NCI-H2227 treated with DMSO at 0.1 percent for 48 hours (cell line): ENCODE data around the gene PROX1.

Experiments
- DNase-seq: peaks from one replicate; lab custom pipeline; 2025; lab: John Stamatoyannopoulos, UW

PROX1 gene

DNA sequence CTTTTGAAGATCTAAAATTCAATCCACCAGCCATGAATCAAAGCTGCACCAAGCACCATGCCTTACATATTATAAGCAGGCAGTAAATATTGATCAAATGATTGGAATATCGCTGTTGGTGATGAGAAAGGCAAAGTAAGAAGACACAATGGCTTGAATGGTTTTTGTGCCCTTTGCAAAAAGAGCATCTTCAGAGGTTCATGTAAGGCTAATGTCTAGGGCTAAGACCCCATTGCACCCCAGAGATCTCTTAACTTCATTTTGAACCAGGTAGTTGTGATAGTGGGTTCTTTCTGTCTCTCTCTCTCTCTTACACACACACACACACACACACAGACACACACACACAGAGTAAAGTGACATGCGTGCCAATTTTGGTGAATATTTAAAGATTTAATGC lies 12.0 kb downstream of the PROX1 start:
- DNase-seq = no peak

DNA sequence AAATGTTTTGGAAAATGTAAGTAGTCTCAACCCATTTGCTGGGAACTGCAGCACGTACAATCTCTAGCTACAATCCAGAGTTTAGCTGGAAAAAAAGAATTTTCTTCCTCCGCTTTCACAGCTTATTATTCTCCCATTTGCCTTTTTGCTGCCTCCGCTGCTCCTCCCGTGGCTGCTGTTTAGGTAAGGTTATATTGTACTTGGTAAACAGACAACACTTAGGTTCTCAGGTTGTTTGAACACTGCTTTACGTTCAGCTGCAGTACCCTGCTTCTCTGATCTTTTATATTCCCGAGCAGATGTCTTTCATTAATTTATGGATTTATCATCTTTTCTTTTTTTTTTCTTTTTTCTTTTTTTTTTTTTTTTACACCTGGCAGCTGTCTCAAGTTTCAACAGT lies 14.3 kb downstream of the PROX1 start:
- no peak for DNase-seq

GRCh38 chr1:214002472-214002871 lies 14.7 kb downstream of the PROX1 start:
- DNase-seq = no peak

DNA sequence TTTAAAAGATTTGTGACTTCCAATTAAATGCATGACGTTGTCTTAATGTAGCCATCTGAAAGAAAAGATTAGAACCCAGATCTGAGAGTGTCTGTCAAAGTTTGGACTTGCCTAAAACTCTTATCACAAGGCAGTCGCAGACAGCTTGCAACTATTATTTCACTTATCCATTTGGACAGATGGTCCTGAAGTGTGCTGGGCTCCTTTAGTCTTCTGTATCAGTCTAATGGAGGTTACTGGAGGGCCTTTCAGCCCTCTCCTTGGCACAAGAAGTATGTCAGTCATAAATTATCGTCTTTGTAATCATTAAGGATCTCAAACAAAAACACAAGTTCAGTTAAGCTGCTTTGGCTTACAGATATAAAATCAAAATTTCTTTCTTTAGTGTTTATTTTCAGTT lies 15.5 kb downstream of the PROX1 start:
- DNase-seq = no peak

DNA sequence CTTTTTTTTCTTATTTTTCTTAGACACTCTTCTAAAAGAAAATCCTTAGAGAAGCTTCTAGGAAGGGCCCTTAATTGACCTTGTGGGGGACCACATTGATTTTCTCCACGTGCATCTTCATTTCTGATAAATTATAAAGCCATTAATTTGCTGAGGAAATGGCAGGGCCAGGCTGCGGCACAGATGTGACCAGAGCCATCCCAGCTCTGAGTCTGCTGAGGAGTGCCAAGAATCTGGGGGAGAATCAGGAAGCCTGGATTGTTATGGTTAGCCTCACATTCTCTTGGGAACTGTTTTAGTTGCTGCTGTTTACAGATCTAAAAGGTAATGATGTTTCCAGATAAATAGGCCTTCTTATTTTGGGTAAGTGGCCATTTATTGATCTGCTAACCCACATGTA lies 16.2 kb downstream of the PROX1 start:
- no peak for DNase-seq

GRCh38 chr1:214004795-214005194 lies 17.0 kb downstream of the PROX1 start:
- DNase-seq = no peak

DNA sequence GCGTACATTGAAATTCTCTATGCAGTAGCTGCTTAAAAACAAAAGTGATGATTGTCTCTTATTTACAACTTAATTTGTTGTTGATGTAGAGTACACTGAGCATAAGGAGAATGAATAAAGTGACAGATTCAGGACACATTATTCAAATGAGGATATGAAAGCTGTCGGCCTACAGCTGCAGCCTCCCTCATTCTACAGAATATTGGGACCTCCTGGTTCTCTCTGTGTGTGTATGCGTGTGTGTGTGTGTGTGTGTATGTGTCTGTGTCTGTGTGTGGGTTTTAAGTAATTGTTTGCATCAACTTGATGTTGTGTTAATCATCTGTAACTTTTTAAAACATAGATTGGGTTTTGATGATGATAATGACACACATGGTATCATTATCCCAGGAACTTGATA lies 17.9 kb downstream of the PROX1 start:
- no peak for DNase-seq

DNA sequence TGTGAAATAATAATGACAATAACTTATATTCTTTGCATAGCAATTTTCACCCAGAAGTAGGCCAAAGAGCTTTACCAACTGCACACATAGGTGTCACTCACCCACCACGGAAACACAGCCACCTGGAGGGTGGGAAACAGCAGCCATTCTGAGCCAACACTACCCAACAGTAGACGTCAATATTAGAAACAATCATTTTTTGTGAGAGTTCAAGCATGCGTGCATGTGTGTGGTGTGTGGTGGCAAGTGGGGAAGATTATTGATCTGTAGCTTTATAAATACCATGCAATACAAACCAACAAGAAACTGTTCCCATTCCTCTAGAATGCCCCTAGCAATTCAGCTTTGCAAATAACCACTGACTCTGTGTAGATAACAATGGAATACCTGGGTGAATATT lies 19.1 kb downstream of the PROX1 start:
- no peak for DNase-seq

- DNase-seq = no peak
Measured at GRCh38 chr1:214008347-214008746, 20.6 kb downstream of the PROX1 start.

DNA sequence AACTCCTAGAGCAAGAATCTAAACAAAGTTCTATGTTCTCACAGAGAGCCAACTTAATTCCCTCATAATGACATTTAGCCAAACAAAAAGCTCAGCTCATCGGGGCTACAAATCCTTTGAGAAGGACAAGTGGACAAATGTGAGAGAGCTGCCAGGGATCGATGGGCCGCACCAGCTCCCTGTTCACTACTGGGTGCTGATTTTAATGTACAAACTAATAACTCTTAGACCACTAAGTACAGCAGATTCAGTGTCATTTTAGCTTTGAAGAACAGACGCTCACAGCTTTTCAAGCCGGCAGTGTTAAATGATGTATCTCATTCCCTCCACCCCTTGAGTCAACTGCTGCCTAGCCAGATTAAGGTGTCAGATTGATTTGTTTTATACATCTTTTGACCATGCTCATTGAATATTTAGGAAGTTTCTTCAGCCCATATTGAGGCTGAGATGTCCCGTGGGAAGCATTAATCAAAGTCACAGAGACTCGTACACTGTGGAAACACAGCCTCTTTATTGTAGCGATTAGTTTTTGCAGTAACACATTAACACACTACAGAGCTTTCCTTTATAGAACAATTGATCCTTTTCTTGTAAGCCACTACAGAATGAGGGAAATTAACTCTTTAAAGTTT lies 21.1 kb downstream of the PROX1 start:
- no peak for DNase-seq

DNA sequence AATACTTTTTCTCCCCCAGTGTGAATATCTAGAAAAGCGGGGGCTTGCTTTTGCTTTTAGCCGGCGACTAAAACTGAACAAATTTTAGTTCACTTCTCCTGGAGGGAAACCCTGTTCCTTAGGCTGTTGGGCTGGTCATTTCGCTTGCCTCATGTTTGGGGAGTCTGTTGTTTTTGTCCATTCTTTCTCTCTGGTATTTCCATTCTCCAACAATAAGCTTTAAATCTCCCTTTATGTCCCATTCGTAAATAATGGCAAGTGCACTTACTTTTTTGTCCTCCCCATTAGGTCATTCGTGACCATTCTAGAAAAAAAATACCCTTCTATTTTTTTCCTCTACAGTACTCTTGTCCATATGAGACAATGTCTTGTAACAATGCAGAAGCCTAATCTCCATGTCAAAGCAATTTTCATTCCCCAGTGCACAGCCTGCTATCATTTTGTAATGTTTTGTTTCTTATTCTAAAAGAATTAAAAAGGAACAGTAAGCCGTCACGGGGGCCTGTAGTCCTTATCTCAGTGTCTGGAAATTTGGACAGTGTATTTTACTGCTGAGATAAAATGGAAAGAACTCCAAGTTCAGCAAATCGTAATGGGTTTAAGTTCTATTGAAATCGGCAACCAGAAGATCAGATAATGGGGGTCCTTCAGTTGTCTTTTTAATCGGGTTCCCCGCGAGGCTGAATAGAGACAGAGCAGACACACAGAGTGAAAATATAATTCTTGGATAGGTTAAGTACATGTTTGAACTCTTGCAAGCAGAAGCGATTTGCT lies 21.8 kb downstream of the PROX1 start:
- DNase-seq = peak; percentile 91

DNA sequence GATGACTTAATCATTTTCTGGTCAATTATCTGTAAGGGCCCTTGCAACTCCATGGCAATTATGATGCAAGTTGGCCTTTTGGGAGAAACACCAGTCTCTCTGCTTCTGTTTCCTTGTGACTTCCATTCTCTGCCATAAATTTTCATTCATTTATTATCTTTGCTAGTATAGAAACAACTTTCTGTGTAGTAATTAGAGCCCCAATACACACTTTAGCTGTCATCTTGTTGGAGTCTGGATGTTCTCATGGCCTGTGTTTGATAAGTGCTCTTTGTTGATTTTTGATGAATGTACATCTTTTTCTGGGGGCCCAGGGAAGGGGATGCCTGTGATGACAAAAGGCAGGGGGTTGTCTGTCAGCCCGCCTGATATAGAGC lies 22.4 kb downstream of the PROX1 start:
- DNase-seq = peak; percentile 91

- no peak for DNase-seq
Measured at GRCh38 chr1:214010717-214011116, 22.9 kb downstream of the PROX1 start.

DNA sequence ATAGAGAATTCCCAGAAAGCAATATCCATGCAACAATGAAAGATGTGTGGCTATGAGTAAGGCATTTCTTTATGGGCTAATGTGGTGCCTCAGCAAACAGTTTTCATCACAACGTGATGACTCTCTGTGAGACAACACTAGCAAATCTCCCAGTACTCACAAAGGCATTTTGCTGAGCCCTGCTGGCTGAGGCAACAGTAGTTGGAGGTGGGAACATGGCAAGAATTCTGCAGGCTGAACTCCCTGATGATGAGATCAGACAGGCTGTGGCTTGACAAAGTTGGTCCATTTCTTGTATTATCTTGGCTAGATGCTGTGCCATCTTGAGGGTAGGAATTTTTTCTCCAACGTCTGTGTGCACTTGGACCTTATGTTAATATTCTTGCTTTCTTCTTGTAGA lies 24.6 kb downstream of the PROX1 start:
- no peak for DNase-seq

DNA sequence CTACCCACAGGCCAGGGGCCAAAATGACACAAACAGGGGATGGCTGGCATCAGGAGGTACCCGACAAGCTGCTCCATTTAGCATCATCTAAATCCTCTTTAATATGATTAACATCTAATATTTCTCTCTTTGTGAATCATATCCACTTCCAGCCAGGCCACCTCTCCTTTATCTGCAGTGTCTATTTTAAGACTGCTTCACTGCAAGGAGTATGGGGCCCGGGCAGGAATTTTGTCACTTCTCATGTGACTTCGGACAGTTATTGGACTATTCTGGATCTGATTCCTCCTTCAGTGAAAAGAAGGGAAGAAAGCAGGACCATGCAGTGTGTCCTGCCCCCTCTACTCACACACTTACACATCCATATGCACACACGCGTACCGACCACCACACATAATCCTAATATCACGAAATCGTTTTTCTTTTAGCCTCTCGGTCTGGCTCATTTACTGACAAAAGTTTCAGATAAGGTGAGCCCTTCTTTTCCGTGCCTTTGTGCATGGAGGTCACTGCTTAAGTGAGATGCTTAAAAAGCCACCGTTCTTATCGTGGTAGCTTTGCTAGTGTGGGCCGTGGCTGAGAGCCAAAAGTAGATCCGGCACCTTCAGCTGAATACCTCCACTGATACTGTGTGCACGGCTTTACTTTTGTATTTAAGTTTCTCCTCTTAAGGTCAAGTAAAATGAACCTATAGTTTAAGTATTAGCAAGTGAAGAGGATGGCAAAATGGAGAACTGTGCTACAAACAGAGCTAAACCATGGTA lies 26.0 kb downstream of the PROX1 start:
- DNase-seq = no peak

DNA sequence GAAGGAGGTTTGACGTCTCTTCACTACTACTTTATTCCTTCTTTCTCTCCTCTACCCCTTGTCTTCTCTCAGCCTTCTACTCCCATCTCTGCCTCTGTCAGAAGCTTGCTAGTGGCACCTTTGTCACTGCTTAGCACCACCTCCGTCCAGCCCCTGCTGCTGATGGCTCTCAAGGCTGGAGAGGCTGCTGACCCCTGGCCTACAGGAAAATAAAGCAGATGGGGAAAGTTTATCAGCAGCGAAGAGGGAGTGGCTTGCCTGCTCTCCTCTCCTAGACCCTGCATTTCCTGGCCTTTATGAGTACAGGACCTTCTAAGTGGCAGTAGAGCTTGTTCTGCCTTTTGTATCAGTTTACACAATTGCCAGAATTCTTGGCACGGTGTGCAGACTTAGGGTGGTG lies 27.0 kb downstream of the PROX1 start:
- DNase-seq = no peak

DNA sequence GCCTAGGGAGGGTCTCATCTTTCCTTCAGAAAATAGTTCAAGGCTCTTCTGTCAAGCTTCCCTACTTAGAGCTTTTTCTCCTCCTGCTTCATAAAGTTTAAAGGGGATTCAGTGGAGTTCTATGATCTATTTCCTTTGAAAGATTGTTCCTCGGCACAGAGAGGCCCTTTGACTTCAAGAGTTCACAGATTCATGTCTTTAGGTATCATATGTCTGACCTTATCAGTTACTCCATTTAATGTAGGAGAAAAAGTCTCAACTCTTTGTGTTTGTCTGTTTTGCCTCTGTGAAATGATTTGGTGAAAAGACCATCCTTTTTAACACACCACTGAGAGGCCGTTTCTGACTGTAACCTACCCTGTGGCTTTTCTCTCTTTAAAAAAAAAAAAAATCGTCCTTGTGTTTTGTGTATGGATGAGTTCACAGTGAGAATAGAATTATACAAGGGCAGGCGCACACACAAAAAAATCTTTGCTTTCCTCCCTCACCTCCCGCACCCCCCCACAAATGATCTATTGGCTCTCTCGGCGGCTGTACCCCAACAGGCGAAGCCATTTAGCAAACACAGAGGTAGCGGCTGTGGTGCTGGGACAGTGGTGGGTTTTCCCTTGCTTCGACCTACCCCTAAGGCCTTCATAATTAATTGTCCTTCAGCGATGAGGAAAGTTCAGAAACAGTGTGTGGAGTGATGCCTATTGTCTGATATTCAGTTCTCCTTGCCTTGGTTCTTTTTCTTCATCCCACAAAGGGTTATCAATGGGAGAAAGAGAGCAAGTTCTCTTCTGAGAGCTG lies 29.6 kb downstream of the PROX1 start:
- DNase-seq = no peak

DNA sequence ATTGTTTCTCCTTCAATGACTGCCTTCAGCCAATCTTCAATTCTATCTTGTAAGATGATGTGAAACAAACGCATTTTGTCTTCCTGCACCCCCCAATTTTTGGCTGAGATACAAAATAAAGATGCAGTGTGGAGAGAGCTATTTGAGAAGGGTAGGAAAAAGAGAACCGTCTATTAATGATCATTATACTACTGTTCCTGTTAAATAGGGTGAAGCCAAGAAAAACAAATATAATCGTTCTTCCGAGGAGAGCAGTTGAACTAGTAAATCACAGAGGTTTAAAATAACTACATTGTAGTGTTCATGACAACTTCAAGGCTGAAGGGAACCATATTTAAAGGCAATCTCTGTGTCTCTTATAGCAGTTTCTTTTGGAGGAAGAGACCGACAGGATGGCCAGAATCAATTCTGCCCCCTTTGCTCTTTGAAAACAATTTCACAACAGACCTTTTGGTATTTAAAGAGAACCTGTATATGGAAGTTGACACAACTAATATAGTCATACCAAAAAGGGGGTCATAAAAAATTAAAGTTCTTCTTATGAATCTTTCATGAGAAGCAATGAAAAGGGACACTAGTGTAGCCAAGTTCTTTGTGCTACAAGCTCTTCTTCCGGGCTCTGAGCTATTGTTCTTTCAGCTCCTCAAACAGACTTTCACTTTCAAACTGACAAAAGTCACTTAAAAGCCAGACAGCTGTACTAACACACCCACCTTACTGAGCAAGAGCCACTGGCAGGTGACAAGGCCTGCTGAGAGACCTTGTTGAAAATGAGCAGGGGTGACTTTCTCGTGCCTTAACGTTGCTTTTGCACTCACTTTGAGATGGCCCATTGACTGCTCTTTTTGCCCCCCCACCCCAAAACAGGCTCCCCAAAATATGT lies 30.9 kb downstream of the PROX1 start:
- DNase-seq = no peak

DNA sequence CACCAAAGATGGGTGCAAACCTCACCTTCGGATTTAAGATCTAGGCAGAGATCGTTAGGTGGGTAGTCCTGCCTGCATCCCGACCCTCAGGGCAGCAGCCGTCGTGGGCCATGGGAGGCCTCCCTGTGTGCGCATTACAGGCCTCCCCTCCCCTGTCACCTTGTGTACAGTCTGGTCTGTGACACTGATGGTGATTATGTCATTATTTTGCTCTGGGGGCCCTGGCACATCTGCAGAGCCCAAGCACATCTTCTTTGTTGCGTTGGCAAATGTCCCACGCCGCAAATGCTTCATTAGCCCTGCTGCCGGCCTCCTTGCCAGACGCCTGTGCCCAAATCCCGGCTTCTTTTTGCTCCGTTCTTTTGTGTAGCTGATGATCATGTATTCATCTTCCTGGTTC lies 31.7 kb downstream of the PROX1 start:
- no peak for DNase-seq

DNA sequence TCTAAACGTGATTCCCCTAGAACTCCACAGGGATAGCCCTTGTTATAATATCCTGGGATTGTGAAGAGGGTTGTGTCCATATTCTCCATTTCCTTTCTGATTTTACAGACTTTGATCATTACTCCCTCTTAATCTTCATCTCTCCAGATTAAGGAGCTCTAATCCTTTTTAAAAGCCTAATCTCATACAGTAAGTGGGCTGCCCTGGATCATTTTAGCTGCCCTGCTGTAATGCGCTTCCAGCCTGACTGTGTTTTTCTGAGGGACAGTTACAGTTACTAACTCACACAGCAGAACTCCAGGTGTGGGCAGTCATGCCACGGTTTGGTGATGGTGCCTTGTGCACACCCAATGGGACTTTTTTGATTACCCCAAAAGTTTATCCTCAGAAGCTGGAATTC lies 33.5 kb downstream of the PROX1 start:
- no peak for DNase-seq

DNA sequence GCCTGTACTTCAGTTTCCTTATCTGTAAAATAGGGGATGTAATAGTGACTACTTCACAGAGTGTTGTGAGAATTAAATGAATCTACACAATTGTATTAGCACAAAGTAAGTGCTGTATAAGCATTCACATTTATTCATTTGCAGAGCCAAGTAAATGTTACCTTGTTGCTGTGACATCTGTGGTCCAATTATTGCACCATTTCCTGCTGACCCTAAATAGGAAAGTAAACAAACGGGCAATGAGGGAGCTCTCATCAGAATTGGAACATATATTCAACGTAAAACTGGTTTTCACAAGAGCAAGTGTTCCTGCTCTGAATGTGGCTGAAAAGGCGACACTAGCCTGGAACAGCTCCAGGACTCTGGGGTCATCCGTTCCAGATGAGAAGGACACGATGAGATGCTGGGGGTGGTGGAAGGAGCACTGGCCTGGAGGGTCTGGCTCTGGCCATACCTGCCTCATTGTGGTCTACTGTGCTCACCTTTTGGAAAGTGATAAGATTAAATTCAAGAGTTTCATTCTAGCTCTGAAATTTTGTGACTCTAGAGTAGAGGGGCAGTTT lies 34.5 kb downstream of the PROX1 start:
- DNase-seq = no peak
